Cardiac septum (tissue), 1 donor: ENCODE measurements around the gene OSTM1. TPM values are rescaled to one million over a fixed set of nuclear protein-coding genes. Genes with fewer than 3 reads are reported as not detected.

Experiments used
- total RNA-seq: library from RNA; stranded (reverse); fragmentation: NEBNext Ultra II Directional; extraction: Animal tissue kit (Norgen Biotek cat#: 25700); gene quantifications from one replicate; pipeline ENCODE4 v1.2.1, GENCODE V29; 2021
- donor health status: DM: no; HTN: no; CAD: no.

The OSTM1 gene
- total RNA-seq, 1 donor from 2014 or later: 53.4 TPM

Other genes with a start within 250 kb of the OSTM1 start
- gene SEC63, start 116.5 kb downstream of the OSTM1 start, total RNA-seq: 55.5 TPM
- 0.08 TPM for gene NR2E1, start 91.3 kb upstream of the OSTM1 start, total RNA-seq
- 220 TPM for gene SNX3, start 186.3 kb upstream of the OSTM1 start, total RNA-seq
- gene AFG1L, start 220.3 kb upstream of the OSTM1 start, total RNA-seq: 11.9 TPM